ENCODE results near the gene EFNA2.

GRCh38 chr19:1267477-1268225, 18.0 kb upstream of the EFNA2 start:
- TF ChIP-seq, protein P1, sequence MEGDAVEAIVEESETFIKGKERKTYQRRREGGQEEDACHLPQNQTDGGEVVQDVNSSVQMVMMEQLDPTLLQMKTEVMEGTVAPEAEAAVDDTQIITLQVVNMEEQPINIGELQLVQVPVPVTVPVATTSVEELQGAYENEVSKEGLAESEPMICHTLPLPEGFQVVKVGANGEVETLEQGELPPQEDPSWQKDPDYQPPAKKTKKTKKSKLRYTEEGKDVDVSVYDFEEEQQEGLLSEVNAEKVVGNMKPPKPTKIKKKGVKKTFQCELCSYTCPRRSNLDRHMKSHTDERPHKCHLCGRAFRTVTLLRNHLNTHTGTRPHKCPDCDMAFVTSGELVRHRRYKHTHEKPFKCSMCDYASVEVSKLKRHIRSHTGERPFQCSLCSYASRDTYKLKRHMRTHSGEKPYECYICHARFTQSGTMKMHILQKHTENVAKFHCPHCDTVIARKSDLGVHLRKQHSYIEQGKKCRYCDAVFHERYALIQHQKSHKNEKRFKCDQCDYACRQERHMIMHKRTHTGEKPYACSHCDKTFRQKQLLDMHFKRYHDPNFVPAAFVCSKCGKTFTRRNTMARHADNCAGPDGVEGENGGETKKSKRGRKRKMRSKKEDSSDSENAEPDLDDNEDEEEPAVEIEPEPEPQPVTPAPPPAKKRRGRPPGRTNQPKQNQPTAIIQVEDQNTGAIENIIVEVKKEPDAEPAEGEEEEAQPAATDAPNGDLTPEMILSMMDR (IDR thresholded peaks at IDR 0.05), result no peak
- TF ChIP-seq POLR2A (IDR thresholded peaks at IDR 0.05), result no peak
